B cell (primary cell): ENCODE measurements around the gene BOC. TPM values are rescaled to one million over a fixed set of nuclear protein-coding genes. Genes with fewer than 3 reads are reported as not detected.

Experiments
- ATAC-seq: fragments of 200-7000 bp; cut with Tn5 transposase; one replicate; pipeline ENCODE4 v1.10.0; 2021; ENCODE audit warnings: low read depth, mild to moderate bottlenecking, moderate number of reproducible peaks, moderate library complexity
- CTCF ChIA-PET: fragments of 350-600 bp; sonication (Branson Sonifier 250); formaldehyde crosslinking; loops from one replicate; lab custom pipeline; 2021; ENCODE audit warnings: antibody characterized with exemption, inconsistent platforms; lab: Charles Lee
- POLR2A ChIA-PET: fragments of 350-600 bp; sonication (Branson Sonifier 250); formaldehyde crosslinking; loops from one replicate; lab custom pipeline; 2021; ENCODE audit warnings: antibody characterized with exemption; lab: Charles Lee
- DNase-seq: peaks from one replicate; pipeline ENCODE4 v3.0.0; 2013
- H2AFZ ChIP-seq: 2 replicates; pipeline ENCODE4 v1.6.1; 2012; ENCODE audit warnings: mild to moderate bottlenecking, low read depth, low read length; ENCODE audit not compliant: insufficient read depth, poor library complexity, severe bottlenecking
- H3K27ac ChIP-seq, 2 donors: 1 replicate in 1 of 2; 2 replicates in 1 of 2; pipeline ENCODE4 v1.5.1; 2012 to 2013; ENCODE audit warnings: low read length in 2 of 2, mild to moderate bottlenecking in 2 of 2, moderate library complexity in 1 of 2
- H3K27me3 ChIP-seq, 4 experiments: fragments of 200-600 bp in 1 of 4; sonication (generic) in 1 of 4; replicated peaks in 1 of 4; 1 replicate in 2 of 4; 2 replicates in 2 of 4; pipeline versions ENCODE4 v1.6.1 to v1.7.0; 2013 to 2016; ENCODE audit warnings: low read length in 3 of 4, mild to moderate bottlenecking in 2 of 4, mixed read lengths in 1 of 4, moderate library complexity in 1 of 4; ENCODE audit not compliant: insufficient read depth in 4 of 4, control insufficient read depth in 3 of 4; ENCODE audit errors: control extremely low read depth in 1 of 4
- H3K36me3 ChIP-seq, 2 experiments: replicated peaks in 1 of 2; 1 replicate in 1 of 2; 2 replicates in 1 of 2; pipeline versions ENCODE4 v1.6.1 to v1.7.1; 2013; ENCODE audit warnings: low read length in 1 of 2; ENCODE audit not compliant: insufficient read depth in 2 of 2, control insufficient read depth in 1 of 2; ENCODE audit errors: control extremely low read depth in 1 of 2, extremely low read depth in 1 of 2
- H3K4me1 ChIP-seq, 2 donors: fragments of 200-600 bp in 1 of 2; sonication (generic) in 1 of 2; 1 replicate in 1 of 2; 2 replicates in 1 of 2; pipeline versions ENCODE4 v1.5.1 to v1.6.1; 2013 to 2017; ENCODE audit warnings: low read length in 2 of 2; ENCODE audit not compliant: control insufficient read depth in 2 of 2, insufficient read depth in 2 of 2
- H3K4me2 ChIP-seq: replicated peaks from 2 replicates; pipeline ENCODE3; 2012; ENCODE audit warnings: mild to moderate bottlenecking, low read depth, low read length; ENCODE audit not compliant: poor library complexity, severe bottlenecking
- H3K4me3 ChIP-seq, 5 experiments: fragments of 200-600 bp in 1 of 5; sonication (generic) in 1 of 5; 1 replicate in 3 of 5; 2 replicates in 2 of 5; pipeline versions ENCODE4 v1.5.1 to v1.7.0; 2011 to 2016; ENCODE audit warnings: low read length in 4 of 5, mild to moderate bottlenecking in 4 of 5, low read depth in 2 of 5, control low read depth in 1 of 5, moderate library complexity in 1 of 5; ENCODE audit not compliant: insufficient read depth in 1 of 5; ENCODE audit errors: control extremely low read depth in 1 of 5, extremely low read depth in 1 of 5
- H3K79me2 ChIP-seq: fragments of 200-600 bp; sonication (generic); one replicate; pipeline ENCODE4 v1.6.0; 2016; ENCODE audit warnings: low read length; ENCODE audit not compliant: control insufficient read depth, insufficient read depth
- H3K9ac ChIP-seq: fragments of 200-600 bp; sonication (generic); 2 replicates; pipeline ENCODE4 v1.6.1; 2017; ENCODE audit warnings: mild to moderate bottlenecking, low read length, moderate library complexity
- H3K9me3 ChIP-seq, 3 donors: one replicate each; pipeline versions ENCODE4 v1.6.1 to v1.7.1; 2013; ENCODE audit warnings: low read length in 2 of 3; ENCODE audit not compliant: control insufficient read depth in 2 of 3, insufficient read depth in 1 of 3; ENCODE audit errors: control extremely low read depth in 1 of 3
- H4K20me1 ChIP-seq: 2 replicates; pipeline ENCODE4 v1.6.0; 2012; ENCODE audit warnings: mild to moderate bottlenecking, low read length; ENCODE audit not compliant: insufficient read depth, control insufficient read depth, poor library complexity, severe bottlenecking
- H3K27ac Mint-ChIP-seq: one replicate; pipeline ENCODE4 v1.8.0; 2021; ENCODE audit warnings: mixed read lengths
- H3K27me3 Mint-ChIP-seq: one replicate; pipeline ENCODE4 v1.8.0; 2021; ENCODE audit warnings: mixed read lengths
- H3K4me1 Mint-ChIP-seq: one replicate; pipeline ENCODE4 v1.8.0; 2021; ENCODE audit warnings: mixed read lengths
- H3K4me3 Mint-ChIP-seq: one replicate; pipeline ENCODE4 v1.8.0; 2021; ENCODE audit warnings: mixed read lengths
- H3K9me3 Mint-ChIP-seq: one replicate; pipeline ENCODE4 v1.8.0; 2022; ENCODE audit warnings: mixed read lengths; ENCODE audit not compliant: insufficient read depth
- EZH2 ChIP-seq: IDR thresholded peaks from 2 replicates; pipeline ENCODE4 v1.6.1; 2012; ENCODE audit warnings: borderline replicate concordance, low read depth, mild to moderate bottlenecking, moderate library complexity, low read length; ENCODE audit not compliant: insufficient read depth, poor library complexity, severe bottlenecking
- WGBS: methylation state at CpG from one replicate; pipeline ENCODE4 v1.1.5; 2013; ENCODE audit warnings: missing lambda C conversion rate; ENCODE audit not compliant: insufficient coverage; 5-methylcytosine and 5-hydroxymethylcytosine counted together
- intact Hi-C: fragments of 100-400 bp; cut with micrococcal nuclease; formaldehyde crosslinking; loops from one replicate; pipeline ENCODE4 v1.10.0; 2022
- polyA plus RNA-seq: library from polyadenylated mRNA; depleted of rRNA; stranded (reverse); fragments of >200 nt; gene quantifications from 2 replicates; pipeline ENCODE4 v1.2.3, GENCODE V29; 2012
- total RNA-seq, 2 donors: library from RNA; stranded (reverse); fragments of 120-200 nt in 1 of 2; gene quantifications; 1 replicate in 1 of 2; 2 replicates in 1 of 2; pipeline versions ENCODE4 v1.2.3 to v1.2.4, GENCODE V29; 2013 to 2022
- TF ChIP-seq, protein P1 (sequence below): fragments of 200-600 bp; IDR thresholded peaks from one replicate; pipeline ENCODE4 v1.8.0; 2022; ENCODE audit warnings: antibody characterized with exemption, mild to moderate bottlenecking

The BOC gene
- total and polyA plus RNA-seq, 2 donors (not counting 1 experiment from before 2014, with no cell fraction given): 0.12 to 2.0 TPM

DNA sequence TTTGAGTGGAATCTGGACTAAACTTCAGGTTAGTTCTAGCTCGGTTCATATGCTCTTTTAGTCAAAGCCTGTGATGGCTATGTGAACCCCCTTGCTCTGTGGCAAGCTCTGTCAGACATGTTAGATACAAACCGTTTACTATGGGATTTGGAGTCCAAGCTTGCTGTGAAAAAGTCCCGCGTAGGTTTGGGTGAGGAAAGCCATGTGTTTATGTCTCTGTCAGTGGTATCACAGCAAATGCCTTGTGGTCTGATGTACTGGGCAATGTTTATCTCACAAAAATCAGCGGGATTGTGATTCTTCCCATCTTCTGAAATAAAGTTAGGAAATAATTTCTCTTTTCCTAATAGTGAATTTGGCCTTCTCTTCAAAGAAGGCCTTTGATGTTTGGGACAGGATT lies 5.0 kb downstream of the BOC start:
- no peak overlapping the region for H3K9ac ChIP-seq
- Mint-ChIP-seq H3K27ac (no peak overlapping the region), H3K4me3 (no peak overlapping the region), H3K27me3 (peaks cover 41% of the 10 kb centered on the region), H3K4me1 (peaks cover 10% of the 10 kb centered on the region), H3K9me3 (no peaks in the 10 kb centered on the region)
- H2AFZ ChIP-seq: no peak overlapping the region
- H3K4me1 ChIP-seq: peaks cover 8 to 14% of the 10 kb centered on the region in 2 donors
- no peaks in the 10 kb centered on the region for H3K36me3 ChIP-seq
- H4K20me1 ChIP-seq: no peaks in the 10 kb centered on the region
- CTCF ChIA-PET: interaction anchor here (1.0 kb wide), 1 partner anchor 21 kb away, joined by 3 read pairs; no protein-coding TSS in a partner anchor
- no peak overlapping the region for H3K4me3 ChIP-seq
- ATAC-seq (no peak), DNase-seq (no peak)
- no peak overlapping the region for H3K4me2 ChIP-seq
- peaks cover 0 to 27% (median 12%) of the 10 kb centered on the region in 4 experiments for H3K27me3 ChIP-seq
- no peaks in the 10 kb centered on the region for H3K79me2 ChIP-seq
- intact Hi-C loops: no loop called here
- TF ChIP-seq, protein P1, sequence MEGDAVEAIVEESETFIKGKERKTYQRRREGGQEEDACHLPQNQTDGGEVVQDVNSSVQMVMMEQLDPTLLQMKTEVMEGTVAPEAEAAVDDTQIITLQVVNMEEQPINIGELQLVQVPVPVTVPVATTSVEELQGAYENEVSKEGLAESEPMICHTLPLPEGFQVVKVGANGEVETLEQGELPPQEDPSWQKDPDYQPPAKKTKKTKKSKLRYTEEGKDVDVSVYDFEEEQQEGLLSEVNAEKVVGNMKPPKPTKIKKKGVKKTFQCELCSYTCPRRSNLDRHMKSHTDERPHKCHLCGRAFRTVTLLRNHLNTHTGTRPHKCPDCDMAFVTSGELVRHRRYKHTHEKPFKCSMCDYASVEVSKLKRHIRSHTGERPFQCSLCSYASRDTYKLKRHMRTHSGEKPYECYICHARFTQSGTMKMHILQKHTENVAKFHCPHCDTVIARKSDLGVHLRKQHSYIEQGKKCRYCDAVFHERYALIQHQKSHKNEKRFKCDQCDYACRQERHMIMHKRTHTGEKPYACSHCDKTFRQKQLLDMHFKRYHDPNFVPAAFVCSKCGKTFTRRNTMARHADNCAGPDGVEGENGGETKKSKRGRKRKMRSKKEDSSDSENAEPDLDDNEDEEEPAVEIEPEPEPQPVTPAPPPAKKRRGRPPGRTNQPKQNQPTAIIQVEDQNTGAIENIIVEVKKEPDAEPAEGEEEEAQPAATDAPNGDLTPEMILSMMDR: no peak
- no peak for TF ChIP-seq EZH2
- no peaks in the 10 kb centered on the region for H3K9me3 ChIP-seq
- no peak overlapping the region for H3K27ac ChIP-seq
- POLR2A ChIA-PET: no interaction called here
- 100% methylated on average over 2 of the region's 5 CpGs for WGBS

DNA sequence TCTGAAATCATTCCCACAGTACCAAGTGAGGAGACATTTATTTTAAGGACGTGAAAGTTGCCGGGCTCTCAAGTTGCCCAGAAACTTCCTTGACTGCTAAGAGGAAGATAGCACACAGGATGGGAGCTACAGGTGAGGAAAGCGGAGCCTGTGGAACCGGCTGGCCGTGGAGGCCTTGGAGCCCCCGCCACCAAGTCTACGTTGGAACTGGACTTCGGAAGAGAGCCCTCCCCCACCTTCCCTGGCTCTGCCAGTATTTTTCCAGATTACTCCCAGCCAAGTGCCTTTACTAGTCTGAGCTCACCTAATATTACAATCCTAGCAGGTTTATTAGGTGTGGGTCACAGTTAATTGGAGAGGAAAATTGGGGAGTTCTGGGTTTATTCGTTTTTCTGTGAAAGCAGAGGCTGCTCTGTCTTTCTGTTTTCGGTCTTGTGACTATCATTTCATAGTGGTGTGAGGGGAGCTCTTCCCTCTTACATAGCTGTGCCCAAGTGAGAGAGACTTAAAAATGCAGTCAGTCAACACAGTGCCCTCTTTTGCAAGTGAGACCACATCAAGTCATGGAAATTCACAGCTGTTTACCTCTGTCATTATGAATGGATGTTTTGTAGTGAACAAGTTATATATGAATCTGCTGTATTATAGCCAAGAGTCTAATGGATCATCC lies 6.8 kb downstream of the BOC start:
- ATAC-seq (no peak), DNase-seq (no peak)
- peaks cover 0 to 16% (median 2%) of the 10 kb centered on the region in 4 experiments for H3K27me3 ChIP-seq
- H2AFZ ChIP-seq: no peak overlapping the region
- H3K9me3 ChIP-seq: no peaks in the 10 kb centered on the region
- H3K9me3 Mint-ChIP-seq: no peaks in the 10 kb centered on the region
- ChIA-PET POLR2A (no interaction called here), CTCF (interaction anchor here (0.6 kb wide), 1 partner anchor 17 kb away, joined by 3 read pairs; no protein-coding TSS in a partner anchor)
- H3K27ac Mint-ChIP-seq: no peak overlapping the region
- no peak overlapping the region for H3K4me2 ChIP-seq
- H4K20me1 ChIP-seq: no peaks in the 10 kb centered on the region
- peaks cover 33% of the 10 kb centered on the region for H3K27me3 Mint-ChIP-seq
- no peaks in the 10 kb centered on the region for H3K4me1 Mint-ChIP-seq
- H3K4me3 Mint-ChIP-seq: no peak overlapping the region
- TF ChIP-seq, protein P1: no peak
- TF ChIP-seq EZH2: no peak
- WGBS: 67% methylated on average over 8 of the region's 10 CpGs
- H3K36me3 ChIP-seq: no peaks in the 10 kb centered on the region
- no peaks in the 10 kb centered on the region for H3K4me1 ChIP-seq
- no peak overlapping the region for H3K9ac ChIP-seq
- no peaks in the 10 kb centered on the region for H3K79me2 ChIP-seq
- H3K4me3 ChIP-seq: no peak overlapping the region
- H3K27ac ChIP-seq: no peak overlapping the region
- intact Hi-C loops: no loop called here
